Hair follicular keratinocyte (primary cell): ENCODE data around the gene COL15A1. TPM values are rescaled to one million over a fixed set of nuclear protein-coding genes. Genes with fewer than 3 reads are reported as not detected.

Experiments
- total RNA-seq: library from RNA; depleted of rRNA; stranded (reverse); fragments of >200 nt; gene quantifications from 2 replicates; pipeline ENCODE4 v1.2.3, GENCODE V29; 2015

The COL15A1 gene
- not detected in 2 replicates for total RNA-seq

GRCh38 chr9:98943682-98944056 lies at the start of gene COL15A1:
TSS of gene COL15A1 (plus strand) at chr9:98943907. CDS start at chr9:98944062, 155 bp downstream.

DNA sequence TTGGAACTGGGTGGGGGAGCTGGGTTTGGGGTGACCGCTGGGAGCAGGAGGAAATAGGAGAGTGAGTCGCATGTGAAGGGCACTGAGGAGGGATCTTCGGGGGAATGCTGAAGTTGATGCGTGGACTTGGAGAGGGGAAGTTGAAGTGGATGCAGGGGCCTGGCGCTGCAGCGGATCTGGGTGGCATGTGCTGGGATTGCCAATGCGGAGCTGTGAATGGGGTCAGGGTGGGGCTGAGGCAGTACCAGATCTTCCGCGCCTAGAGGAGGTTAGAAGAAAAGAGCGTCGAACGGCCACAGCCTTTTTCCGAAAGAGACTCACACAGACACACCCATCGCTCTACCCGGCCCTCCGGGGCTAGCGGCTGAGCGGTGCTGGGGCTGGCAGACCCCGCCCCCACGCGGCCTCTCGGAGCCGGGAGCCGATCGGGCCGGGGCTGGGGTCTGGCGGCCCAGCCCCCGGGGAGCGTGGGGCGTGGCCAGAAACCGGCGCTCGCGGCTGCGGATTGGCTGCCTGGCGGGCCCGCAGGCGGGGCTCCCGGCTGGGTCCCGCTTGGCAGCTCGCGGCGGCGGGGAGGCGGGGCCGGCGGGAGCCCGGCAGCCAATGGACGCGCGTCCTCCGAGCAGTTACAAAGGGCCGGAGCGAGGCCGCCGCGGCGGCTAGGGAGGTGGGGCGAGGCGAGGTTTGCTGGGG lies 160.9 kb downstream of the COL15A1 start, which contains the start of gene TGFBR1:
Gene TGFBR1, plus strand, starts transcription at position 655 of the 693 bp plus-strand sequence. CDS start 93 bp downstream, outside the sequence.

Other genes with a start within 250 kb of the COL15A1 start
- gene GABBR2, start 235.0 kb upstream of the COL15A1 start, total RNA-seq: 0.08 TPM in 1 of 2 replicates, not detected in the other
- gene ANKS6, start 147.4 kb upstream of the COL15A1 start, total RNA-seq: 16.2 and 20.2 TPM in 2 replicates
- 0.86 and 0.87 TPM in 2 replicates for gene GALNT12, start 136.2 kb upstream of the COL15A1 start, total RNA-seq
- gene TGFBR1, start 161.2 kb downstream of the COL15A1 start, total RNA-seq: 28.3 and 28.7 TPM in 2 replicates